Fibroblast of the aortic adventitia (primary cell): ENCODE measurements around the gene LPCAT3. TPM values are rescaled to one million over a fixed set of nuclear protein-coding genes. Genes with fewer than 3 reads are reported as not detected.

ENCODE experiments used
- DNase-seq: peaks from one replicate; pipeline ENCODE4 v3.0.0-alpha.2; 2010; ENCODE audit warnings: low read depth
- H3K4me3 ChIP-seq: 2 replicates; pipeline ENCODE4 v1.5.1; 2011; ENCODE audit warnings: low read depth, mild to moderate bottlenecking, control low read depth, low read length, moderate library complexity
- total RNA-seq: library from RNA; depleted of rRNA; stranded (reverse); fragments of >200 nt; gene quantifications from 2 replicates; pipeline ENCODE4 v1.2.3, GENCODE V29; 2012; ENCODE audit warnings: low replicate concordance
- TF ChIP-seq, protein P1 (sequence below): IDR thresholded peaks from 2 replicates; pipeline ENCODE4 v1.5.1; 2011; ENCODE audit warnings: mild to moderate bottlenecking, low read length, control low read depth, inconsistent platforms; ENCODE audit not compliant: insufficient read depth

LPCAT3 gene
- total RNA-seq, 1 donor, result 10.6 TPM

DNA sequence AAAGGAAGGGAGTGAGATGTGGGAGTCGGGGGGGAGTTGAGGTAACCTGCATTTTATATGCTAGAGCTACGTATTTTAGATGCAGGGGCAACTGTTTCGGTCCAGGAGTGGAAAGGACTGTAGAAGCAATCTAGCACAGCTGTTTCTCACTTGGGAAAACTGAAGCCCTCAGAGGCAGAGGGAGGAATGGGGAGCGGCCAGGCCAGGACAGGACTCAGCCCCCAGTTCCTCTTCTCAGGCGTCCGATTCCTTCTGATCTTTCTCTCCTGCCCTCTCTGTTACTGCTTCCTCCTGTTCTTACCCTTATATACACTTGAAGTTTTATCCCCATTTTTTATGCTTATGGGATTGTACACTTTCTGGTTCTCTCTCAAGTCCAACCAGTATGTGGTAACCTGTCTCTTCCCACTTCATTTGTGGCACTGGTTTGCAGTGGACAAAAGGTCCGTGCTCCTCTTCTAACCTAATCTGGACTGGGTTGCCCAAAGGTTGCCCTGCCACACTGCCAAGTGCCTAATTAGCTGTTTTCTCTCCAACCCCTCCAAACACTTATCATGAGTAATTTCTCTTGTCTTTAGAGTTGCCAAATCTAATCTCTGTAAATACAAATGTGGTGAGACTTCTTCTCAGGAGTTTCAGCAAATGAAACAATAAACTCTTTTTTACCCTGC is 16.2 kb downstream of the LPCAT3 start:
- TF ChIP-seq, protein P1, sequence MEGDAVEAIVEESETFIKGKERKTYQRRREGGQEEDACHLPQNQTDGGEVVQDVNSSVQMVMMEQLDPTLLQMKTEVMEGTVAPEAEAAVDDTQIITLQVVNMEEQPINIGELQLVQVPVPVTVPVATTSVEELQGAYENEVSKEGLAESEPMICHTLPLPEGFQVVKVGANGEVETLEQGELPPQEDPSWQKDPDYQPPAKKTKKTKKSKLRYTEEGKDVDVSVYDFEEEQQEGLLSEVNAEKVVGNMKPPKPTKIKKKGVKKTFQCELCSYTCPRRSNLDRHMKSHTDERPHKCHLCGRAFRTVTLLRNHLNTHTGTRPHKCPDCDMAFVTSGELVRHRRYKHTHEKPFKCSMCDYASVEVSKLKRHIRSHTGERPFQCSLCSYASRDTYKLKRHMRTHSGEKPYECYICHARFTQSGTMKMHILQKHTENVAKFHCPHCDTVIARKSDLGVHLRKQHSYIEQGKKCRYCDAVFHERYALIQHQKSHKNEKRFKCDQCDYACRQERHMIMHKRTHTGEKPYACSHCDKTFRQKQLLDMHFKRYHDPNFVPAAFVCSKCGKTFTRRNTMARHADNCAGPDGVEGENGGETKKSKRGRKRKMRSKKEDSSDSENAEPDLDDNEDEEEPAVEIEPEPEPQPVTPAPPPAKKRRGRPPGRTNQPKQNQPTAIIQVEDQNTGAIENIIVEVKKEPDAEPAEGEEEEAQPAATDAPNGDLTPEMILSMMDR, result no peak
- H3K4me3 ChIP-seq, result no peak overlapping the region
- DNase-seq, result no peak

DNA sequence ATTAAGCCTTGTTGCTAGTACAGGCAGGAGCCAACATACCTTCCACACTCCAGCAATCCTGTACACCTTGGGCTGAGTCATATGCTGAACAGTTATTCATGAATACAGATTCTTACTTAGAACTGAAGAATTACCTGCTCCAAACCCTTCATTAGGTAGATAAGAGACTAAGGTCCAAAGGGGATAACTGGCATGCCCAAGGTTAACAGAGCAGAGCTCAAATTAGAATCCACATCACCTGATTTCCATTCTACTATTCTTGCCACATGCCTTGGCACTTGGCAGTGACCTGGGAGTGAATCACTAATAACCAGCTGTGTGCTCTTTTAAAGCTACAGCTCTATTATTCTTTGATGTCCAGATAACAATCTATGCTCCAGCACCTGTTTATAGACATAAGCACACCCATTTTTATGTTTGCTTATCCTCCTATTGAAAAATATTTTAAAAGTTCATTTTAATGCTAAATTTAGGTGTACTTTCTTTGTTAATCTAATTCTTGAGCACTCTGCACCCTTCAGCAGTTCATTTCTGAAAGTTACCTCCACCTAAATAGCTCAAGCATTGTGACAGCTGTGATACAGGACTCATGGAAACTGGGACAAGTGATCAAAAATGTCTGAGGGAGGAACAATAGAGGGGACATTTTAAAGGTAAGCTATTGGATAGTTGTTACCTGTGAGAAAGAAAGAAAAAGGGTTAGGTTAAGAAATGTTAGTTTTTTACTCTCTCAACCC is 19.4 kb downstream of the LPCAT3 start:
- DNase-seq, result peak; percentile 7
- TF ChIP-seq, protein P1, result no peak
- no peak overlapping the region for H3K4me3 ChIP-seq

DNA sequence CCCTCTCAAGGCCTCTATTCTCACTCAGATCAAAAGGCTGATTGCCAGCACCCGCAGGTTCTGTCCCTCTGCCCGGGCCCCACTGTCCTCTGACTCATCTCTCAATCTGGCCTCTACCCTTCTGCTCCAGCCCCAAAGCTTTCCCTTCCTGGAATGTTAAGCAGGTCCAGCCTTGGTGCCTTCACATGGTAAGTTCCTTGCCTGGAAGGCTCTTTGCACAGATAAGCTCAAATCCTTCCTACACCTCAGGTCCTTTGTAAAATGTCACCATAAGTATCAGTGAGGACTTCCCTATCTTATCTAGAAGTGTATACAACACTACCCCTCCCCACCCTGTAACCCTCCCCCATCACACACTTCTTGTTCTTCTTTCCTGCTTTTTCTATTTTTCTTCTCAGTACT is 22.2 kb downstream of the LPCAT3 start:
- peak; percentile 55 for DNase-seq
- no peak overlapping the region for H3K4me3 ChIP-seq
- TF ChIP-seq, protein P1, result no peak

DNA sequence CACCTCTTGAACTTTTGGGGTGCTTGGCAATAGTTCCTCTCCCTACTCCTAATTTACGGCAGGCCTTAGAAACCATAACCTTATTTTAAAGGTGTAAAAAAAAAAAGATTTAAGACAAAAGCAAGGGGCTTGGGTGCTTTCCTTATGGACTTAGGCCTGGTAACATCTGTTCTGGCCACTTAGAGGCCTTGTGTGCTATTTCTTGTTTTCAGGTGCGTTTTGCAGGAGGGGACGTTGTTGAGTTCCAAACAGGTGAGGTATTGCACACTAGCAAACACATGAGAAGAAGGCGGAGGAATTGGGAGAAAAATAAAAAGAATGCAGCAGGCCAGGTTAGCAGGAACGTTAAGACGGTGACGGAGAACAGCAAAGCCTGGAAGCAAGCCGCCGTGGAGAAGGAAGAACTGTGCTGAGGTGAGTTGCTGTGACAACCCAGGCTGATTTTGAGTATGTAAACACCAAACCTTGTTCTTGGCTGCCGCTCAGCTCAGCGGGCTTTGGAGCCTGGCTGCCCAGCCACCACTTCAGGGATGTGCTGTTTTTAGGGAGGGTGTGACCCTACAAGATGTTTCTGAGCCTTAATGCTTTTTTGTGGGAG is 30.2 kb downstream of the LPCAT3 start:
- no peak for DNase-seq
- no peak overlapping the region for H3K4me3 ChIP-seq
- TF ChIP-seq, protein P1, result no peak

DNA sequence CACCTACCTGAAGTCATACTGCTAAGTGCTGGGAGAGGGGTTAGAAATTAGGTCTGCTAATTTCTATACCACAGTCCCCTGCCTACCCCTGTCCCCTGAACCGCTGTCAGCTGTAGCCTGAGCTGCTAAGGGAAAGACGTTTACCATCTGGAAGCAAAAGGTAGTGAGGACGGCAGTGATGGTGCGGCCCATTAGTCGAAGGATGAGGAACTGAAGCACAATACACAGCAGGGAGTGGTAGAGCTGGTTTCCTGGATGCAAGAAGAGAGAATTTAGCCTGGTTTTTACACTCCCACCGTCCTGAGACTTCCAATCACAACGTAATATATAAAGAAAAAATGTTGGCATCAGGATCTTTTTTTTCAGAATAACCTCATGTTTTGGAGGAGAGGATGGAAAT is 35.7 kb downstream of the LPCAT3 start:
- H3K4me3 ChIP-seq, result no peak overlapping the region
- TF ChIP-seq, protein P1, result no peak
- DNase-seq, result no peak

DNA sequence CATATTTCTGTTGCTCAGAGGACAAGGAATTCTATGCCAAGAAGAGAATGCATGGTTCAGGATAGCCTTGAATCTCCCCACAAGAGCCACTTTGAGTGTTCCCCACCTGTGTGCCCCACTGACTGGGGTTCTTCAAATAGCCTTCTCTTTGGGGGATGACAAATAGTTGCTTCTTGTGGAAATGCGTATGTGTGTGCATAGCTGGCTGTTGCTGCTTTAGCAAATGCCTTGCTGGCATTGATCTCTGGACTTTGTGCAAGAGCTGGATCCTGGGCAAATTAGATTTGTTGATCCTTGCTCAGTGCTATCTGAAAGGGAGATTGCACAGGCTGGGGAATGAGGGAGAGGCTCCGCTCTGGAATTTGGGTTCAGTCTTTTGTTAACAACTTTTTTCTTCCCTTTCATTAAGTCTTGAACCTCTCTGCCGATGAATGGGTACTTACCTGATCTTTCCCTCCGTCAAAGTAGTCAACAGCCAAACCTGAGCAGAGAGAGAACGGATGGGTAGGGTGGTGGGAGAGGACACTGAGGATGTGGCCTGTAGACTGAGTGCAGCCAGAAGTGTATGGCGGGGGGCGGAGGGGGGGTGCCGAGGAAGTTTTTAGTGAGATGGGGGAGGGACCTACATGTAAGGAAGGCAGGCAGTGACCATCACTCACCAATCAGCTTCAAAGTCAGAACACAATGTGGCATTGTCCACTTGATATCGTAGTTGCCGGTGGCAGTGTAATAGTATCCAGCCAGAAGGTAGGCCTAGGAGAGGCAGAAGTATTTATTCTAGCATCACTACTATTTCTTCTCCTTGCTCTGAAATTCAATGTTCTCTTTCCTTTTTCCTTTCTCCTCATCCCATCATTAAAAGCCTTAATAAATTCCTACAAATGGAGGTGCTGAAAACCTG is 36.9 kb downstream of the LPCAT3 start:
- no peak for DNase-seq
- no peak overlapping the region for H3K4me3 ChIP-seq
- TF ChIP-seq, protein P1, result no peak
